SK-N-SH (cell line): ENCODE data around the gene GDPD3. TPM values are rescaled to one million over a fixed set of nuclear protein-coding genes. Genes with fewer than 3 reads are reported as not detected.

Experiments
- CTCF ChIA-PET: fragments of 300-600, 350-600 bp; formaldehyde crosslinking; extraction: SDS; loops from one replicate; lab custom pipeline; 2021; lab: Yijun Ruan, JAX
- POLR2A ChIA-PET: fragments of 350-600 bp; sonication (Branson Sonifier 250); formaldehyde crosslinking; extraction: SDS; loops from one replicate; lab custom pipeline; 2020; ENCODE audit warnings: antibody characterized with exemption, inconsistent platforms; lab: Yijun Ruan, JAX
- DNase-seq: peaks from one replicate; pipeline ENCODE4 v3.0.0; 2012
- H2AFZ ChIP-seq: fragments of 200-600 bp; sonication (generic); 2 replicates; pipeline ENCODE4 v1.8.1; 2016; ENCODE audit warnings: antibody characterized with exemption, mild to moderate bottlenecking, low read depth
- H3F3A ChIP-seq: fragments of 200-600 bp; sonication (generic); replicated peaks from 2 replicates; pipeline ENCODE3; 2016; ENCODE audit warnings: antibody characterized with exemption, mild to moderate bottlenecking; ENCODE audit not compliant: insufficient read depth
- H3K27ac ChIP-seq, 2 experiments: fragments of 200-500 bp in 1 of 2; fragments of 200-600 bp in 1 of 2; sonication (Bioruptor generic) in 1 of 2; sonication (generic), shearing (Covaris generic) in 1 of 2; 2 replicates each; pipeline versions ENCODE4 v1.5.1 to v1.6.1; 2014 to 2016; ENCODE audit warnings: low read depth in 2 of 2, inconsistent platforms in 1 of 2, low read length in 1 of 2, mild to moderate bottlenecking in 1 of 2, mixed read lengths in 1 of 2
- H3K27me3 ChIP-seq: fragments of 200-600 bp; sonication (generic), shearing (Covaris generic); 2 replicates; pipeline ENCODE4 v1.6.1; 2016; ENCODE audit warnings: mixed run types; ENCODE audit not compliant: insufficient read depth
- H3K36me3 ChIP-seq, 2 experiments: fragments of 200-500 bp in 1 of 2; fragments of 200-600 bp in 1 of 2; sonication (Bioruptor generic) in 1 of 2; sonication (generic) in 1 of 2; replicated peaks in 1 of 2; 2 replicates each; pipeline versions ENCODE3 to v1.5.1; 2014 to 2016; ENCODE audit warnings: low read length in 1 of 2, mild to moderate bottlenecking in 1 of 2; ENCODE audit not compliant: insufficient read depth in 2 of 2, control insufficient read depth in 1 of 2
- H3K4me1 ChIP-seq, 2 experiments: fragments of 200-500 bp in 1 of 2; fragments of 200-600 bp in 1 of 2; sonication (Bioruptor generic) in 1 of 2; sonication (generic), shearing (Covaris generic) in 1 of 2; 2 replicates each; pipeline versions ENCODE4 v1.5.1 to v1.6.1; 2014 to 2016; ENCODE audit warnings: low read depth in 1 of 2, low read length in 1 of 2, mixed run types in 1 of 2; ENCODE audit not compliant: insufficient read depth in 2 of 2, control insufficient read depth in 1 of 2
- H3K4me2 ChIP-seq: fragments of 200-600 bp; sonication (generic), shearing (Covaris generic); 2 replicates; pipeline ENCODE4 v1.6.1; 2017; ENCODE audit warnings: mixed run types
- H3K4me3 ChIP-seq, 2 experiments: fragments of 200-500 bp in 1 of 2; fragments of 200-600 bp in 1 of 2; sonication (Bioruptor generic) in 1 of 2; sonication (generic), shearing (Covaris generic) in 1 of 2; 2 replicates each; pipeline versions ENCODE4 v1.5.1 to v1.8.1; 2014 to 2016; ENCODE audit warnings: low read depth in 2 of 2, inconsistent platforms in 1 of 2, low read length in 1 of 2, mild to moderate bottlenecking in 1 of 2, mixed read lengths in 1 of 2, moderate library complexity in 1 of 2
- H3K79me2 ChIP-seq: fragments of 200-600 bp; sonication (generic); 2 replicates; pipeline ENCODE4 v1.8.1; 2017; ENCODE audit warnings: mild to moderate bottlenecking; ENCODE audit not compliant: insufficient read depth
- H3K9ac ChIP-seq: fragments of 200-600 bp; sonication (generic); 2 replicates; pipeline ENCODE4 v1.6.1; 2017; ENCODE audit warnings: mixed run types
- H3K9me2 ChIP-seq: fragments of 200-600 bp; sonication (generic); 2 replicates; pipeline ENCODE4 v1.6.1; 2017; ENCODE audit warnings: mixed run types
- H3K9me3 ChIP-seq: fragments of 200-600 bp; sonication (generic); 2 replicates; pipeline ENCODE4 v1.6.1; 2017; ENCODE audit warnings: mixed run types, mild to moderate bottlenecking, moderate library complexity
- H4K20me1 ChIP-seq: fragments of 200-600 bp; sonication (generic); 2 replicates; pipeline ENCODE4 v1.6.1; 2017; ENCODE audit warnings: mild to moderate bottlenecking, mixed run types; ENCODE audit not compliant: insufficient read depth
- CTCF ChIP-seq: fragments of 200-600 bp; sonication (generic); IDR thresholded peaks from 2 replicates; pipeline ENCODE4 v1.6.1; 2017; ENCODE audit warnings: antibody characterized with exemption, mild to moderate bottlenecking, moderate library complexity
- ELF1 ChIP-seq: IDR thresholded peaks from 2 replicates; pipeline ENCODE4 v1.4.0; 2012
- EP300 ChIP-seq, 2 experiments: IDR thresholded peaks; 2 replicates each; pipeline versions ENCODE4 v1.4.0 to v1.6.1; 2012; ENCODE audit warnings: borderline replicate concordance in 1 of 2, low read depth in 1 of 2, low read length in 1 of 2
- EZH2phosphoT487 ChIP-seq: fragments of 200-600 bp; sonication (generic); IDR thresholded peaks from 2 replicates; pipeline ENCODE4 v1.6.1; 2017; ENCODE audit warnings: low read depth, mixed run types, mild to moderate bottlenecking, antibody characterized with exemption, moderate library complexity, borderline replicate concordance
- FOSL2 ChIP-seq: IDR thresholded peaks from 2 replicates; pipeline ENCODE4 v1.4.0; 2012; ENCODE audit warnings: low read depth, mild to moderate bottlenecking, moderate library complexity, borderline replicate concordance
- GATA2 ChIP-seq: sonication (generic); formaldehyde crosslinking; IDR thresholded peaks from 2 replicates; pipeline ENCODE4 v1.5.0; 2020; ENCODE audit warnings: mild to moderate bottlenecking, missing genetic modification reagents
- MEF2A ChIP-seq: IDR thresholded peaks from 2 replicates; pipeline ENCODE4 v1.4.0; 2012; ENCODE audit warnings: low read depth, borderline replicate concordance
- NRF1 ChIP-seq: IDR thresholded peaks from 2 replicates; pipeline ENCODE4 v1.6.1; 2012; ENCODE audit warnings: low read depth, mild to moderate bottlenecking, low read length
- PBX3 ChIP-seq: IDR thresholded peaks from 2 replicates; pipeline ENCODE4; 2012
- RAD21 ChIP-seq: IDR thresholded peaks from 2 replicates; pipeline ENCODE4 v1.6.1; 2012; ENCODE audit warnings: mild to moderate bottlenecking, low read length
- SIN3A ChIP-seq: IDR thresholded peaks from 2 replicates; pipeline ENCODE4 v1.6.1; 2012; ENCODE audit warnings: low read depth, mild to moderate bottlenecking, low read length, moderate library complexity, borderline replicate concordance
- TCF12 ChIP-seq: IDR thresholded peaks from 2 replicates; pipeline ENCODE4 v1.4.0; 2012
- TEAD4 ChIP-seq: IDR thresholded peaks from 2 replicates; pipeline ENCODE4 v1.4.0; 2012; ENCODE audit warnings: mild to moderate bottlenecking, borderline replicate concordance; ENCODE audit not compliant: insufficient read depth
- USF2 ChIP-seq: fragments of 150-350 bp; IDR thresholded peaks from 2 replicates; pipeline ENCODE4 v1.6.1; 2017; ENCODE audit warnings: antibody characterized with exemption, low read length, low read depth, borderline replicate concordance
- WGBS: methylation state at CpG from one replicate; pipeline ENCODE4 v1.1.6; 2017; ENCODE audit warnings: low lambda C conversion rate; 5-methylcytosine and 5-hydroxymethylcytosine counted together
- polyA plus RNA-seq, 3 experiments: library from polyadenylated mRNA; depleted of rRNA; stranded (reverse); fragments of >200 nt; gene quantifications; 2 replicates each; pipeline ENCODE4 v1.2.3, GENCODE V29; 2012
- TF ChIP-seq, protein P1 (sequence below): IDR thresholded peaks from 2 replicates; pipeline ENCODE4 v1.6.1; 2012; ENCODE audit warnings: mild to moderate bottlenecking, low read depth, low read length, moderate library complexity
- TF ChIP-seq, protein P2 (sequence below): IDR thresholded peaks from 2 replicates; pipeline ENCODE4 v1.4.0; 2012; ENCODE audit warnings: low read depth, borderline replicate concordance
- TF ChIP-seq, protein P3 (sequence below): IDR thresholded peaks from 2 replicates; pipeline ENCODE4 v1.4.0; 2012; ENCODE audit warnings: low read depth, borderline replicate concordance

Gene GDPD3
- polyA plus RNA-seq, 1 of the 3 experiments (the other 2 are of a cell fraction): 2.3 TPM

DNA sequence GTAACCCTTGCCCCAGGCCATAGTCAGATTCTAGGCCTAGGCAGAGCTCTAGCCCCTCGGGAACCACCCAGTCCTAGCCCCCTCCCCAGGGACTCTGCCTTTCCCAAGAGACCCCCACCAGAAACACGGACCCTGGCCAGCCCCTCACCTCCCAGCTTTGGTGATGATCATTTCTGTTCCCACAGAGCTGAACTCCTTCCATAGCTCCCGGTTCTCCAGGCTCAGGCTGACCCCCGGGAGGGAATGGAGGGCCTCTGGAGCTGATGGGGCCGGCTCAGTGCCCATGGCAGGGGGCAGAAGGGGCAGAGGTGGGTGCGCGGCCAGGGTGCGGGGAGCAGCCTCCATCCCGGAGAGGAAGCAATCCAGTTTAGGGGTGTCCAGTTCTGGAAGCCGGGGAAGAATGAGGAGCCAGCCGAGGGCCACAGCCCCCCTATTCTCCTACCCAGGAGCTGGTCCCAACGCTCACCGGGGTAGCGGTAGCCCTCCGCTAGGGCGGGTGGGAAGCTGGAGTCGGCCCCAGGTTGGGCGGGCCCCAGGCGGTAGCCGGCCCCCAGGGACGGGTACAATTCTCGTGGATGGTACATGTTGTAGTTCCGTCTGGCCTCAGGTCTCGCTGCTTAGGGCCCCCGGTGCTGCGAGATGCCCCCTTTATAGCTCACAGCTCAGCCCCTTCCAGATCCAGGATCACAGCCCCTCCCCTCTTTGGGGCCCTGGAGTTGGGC lies 22.6 kb downstream of the GDPD3 start:
- no peak overlapping the region; a peak in 1 of 4 replicates for H3K27ac ChIP-seq
- WGBS: 91% methylated on average over 12 of the region's 26 CpGs
- TF ChIP-seq ELF1: no peak
- no peak for TF ChIP-seq GATA2 (CRISPR knock-in tag)
- TF ChIP-seq EZH2phosphoT487: no peak
- no peak for TF ChIP-seq USF2
- no peak for TF ChIP-seq CTCF
- no peak for TF ChIP-seq FOSL2
- no peak for TF ChIP-seq EP300 (IDR thresholded peaks at IDR 0.05; ENCODE audit: borderline replicate concordance in 1 of 2, low read depth in 1 of 2, low read length in 1 of 2)
- TF ChIP-seq MEF2A: no peak
- TF ChIP-seq SIN3A: no peak
- TF ChIP-seq PBX3: no peak
- TF ChIP-seq TEAD4: no peak
- no peak for TF ChIP-seq RAD21
- TF ChIP-seq, protein P1, sequence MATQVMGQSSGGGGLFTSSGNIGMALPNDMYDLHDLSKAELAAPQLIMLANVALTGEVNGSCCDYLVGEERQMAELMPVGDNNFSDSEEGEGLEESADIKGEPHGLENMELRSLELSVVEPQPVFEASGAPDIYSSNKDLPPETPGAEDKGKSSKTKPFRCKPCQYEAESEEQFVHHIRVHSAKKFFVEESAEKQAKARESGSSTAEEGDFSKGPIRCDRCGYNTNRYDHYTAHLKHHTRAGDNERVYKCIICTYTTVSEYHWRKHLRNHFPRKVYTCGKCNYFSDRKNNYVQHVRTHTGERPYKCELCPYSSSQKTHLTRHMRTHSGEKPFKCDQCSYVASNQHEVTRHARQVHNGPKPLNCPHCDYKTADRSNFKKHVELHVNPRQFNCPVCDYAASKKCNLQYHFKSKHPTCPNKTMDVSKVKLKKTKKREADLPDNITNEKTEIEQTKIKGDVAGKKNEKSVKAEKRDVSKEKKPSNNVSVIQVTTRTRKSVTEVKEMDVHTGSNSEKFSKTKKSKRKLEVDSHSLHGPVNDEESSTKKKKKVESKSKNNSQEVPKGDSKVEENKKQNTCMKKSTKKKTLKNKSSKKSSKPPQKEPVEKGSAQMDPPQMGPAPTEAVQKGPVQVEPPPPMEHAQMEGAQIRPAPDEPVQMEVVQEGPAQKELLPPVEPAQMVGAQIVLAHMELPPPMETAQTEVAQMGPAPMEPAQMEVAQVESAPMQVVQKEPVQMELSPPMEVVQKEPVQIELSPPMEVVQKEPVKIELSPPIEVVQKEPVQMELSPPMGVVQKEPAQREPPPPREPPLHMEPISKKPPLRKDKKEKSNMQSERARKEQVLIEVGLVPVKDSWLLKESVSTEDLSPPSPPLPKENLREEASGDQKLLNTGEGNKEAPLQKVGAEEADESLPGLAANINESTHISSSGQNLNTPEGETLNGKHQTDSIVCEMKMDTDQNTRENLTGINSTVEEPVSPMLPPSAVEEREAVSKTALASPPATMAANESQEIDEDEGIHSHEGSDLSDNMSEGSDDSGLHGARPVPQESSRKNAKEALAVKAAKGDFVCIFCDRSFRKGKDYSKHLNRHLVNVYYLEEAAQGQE: no peak
- TF ChIP-seq NRF1: no peak
- TF ChIP-seq, protein P2, sequence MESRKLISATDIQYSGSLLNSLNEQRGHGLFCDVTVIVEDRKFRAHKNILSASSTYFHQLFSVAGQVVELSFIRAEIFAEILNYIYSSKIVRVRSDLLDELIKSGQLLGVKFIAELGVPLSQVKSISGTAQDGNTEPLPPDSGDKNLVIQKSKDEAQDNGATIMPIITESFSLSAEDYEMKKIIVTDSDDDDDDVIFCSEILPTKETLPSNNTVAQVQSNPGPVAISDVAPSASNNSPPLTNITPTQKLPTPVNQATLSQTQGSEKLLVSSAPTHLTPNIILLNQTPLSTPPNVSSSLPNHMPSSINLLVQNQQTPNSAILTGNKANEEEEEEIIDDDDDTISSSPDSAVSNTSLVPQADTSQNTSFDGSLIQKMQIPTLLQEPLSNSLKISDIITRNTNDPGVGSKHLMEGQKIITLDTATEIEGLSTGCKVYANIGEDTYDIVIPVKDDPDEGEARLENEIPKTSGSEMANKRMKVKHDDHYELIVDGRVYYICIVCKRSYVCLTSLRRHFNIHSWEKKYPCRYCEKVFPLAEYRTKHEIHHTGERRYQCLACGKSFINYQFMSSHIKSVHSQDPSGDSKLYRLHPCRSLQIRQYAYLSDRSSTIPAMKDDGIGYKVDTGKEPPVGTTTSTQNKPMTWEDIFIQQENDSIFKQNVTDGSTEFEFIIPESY: no peak
- TF ChIP-seq TCF12: no peak
- TF ChIP-seq, protein P3, sequence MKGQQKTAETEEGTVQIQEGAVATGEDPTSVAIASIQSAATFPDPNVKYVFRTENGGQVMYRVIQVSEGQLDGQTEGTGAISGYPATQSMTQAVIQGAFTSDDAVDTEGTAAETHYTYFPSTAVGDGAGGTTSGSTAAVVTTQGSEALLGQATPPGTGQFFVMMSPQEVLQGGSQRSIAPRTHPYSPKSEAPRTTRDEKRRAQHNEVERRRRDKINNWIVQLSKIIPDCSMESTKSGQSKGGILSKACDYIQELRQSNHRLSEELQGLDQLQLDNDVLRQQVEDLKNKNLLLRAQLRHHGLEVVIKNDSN: no peak
- peaks cover 5 to 30% of the 10 kb centered on the region in 2 experiments; a peak in 2 of 4 replicates for H3K4me1 ChIP-seq
- H3K9me2 ChIP-seq: no peaks in the 10 kb centered on the region
- DNase-seq: no peak
- CTCF ChIA-PET: interaction anchor here (1.0 to 5.5 kb wide), 18 partner anchors 9 to 327 kb away, joined by 3 to 68 read pairs (median 9); partner anchors contain the start of genes ALDOA, GDPD3, MAPK3 and PPP4C
- H3K9ac ChIP-seq: no peak overlapping the region
- H4K20me1 ChIP-seq: no peaks in the 10 kb centered on the region
- peaks cover 31% of the 10 kb centered on the region for H3F3A ChIP-seq
- H3K27me3 ChIP-seq: no peaks in the 10 kb centered on the region
- H3K36me3 ChIP-seq: peaks cover 0 to under 1% of the 10 kb centered on the region in 2 experiments
- no peak overlapping the region for H2AFZ ChIP-seq
- H3K9me3 ChIP-seq: no peaks in the 10 kb centered on the region
- H3K4me2 ChIP-seq: peak overlapping the region; percentile 92; the same call in 1 of the 2 replicates
- POLR2A ChIA-PET: interaction anchor here (1.0 to 6.9 kb wide), 2 partner anchors 11 to 26 kb away, joined by 3 to 57 read pairs; partner anchors contain the start of gene ALDOA
- H3K79me2 ChIP-seq: peaks cover 4% of the 10 kb centered on the region; the same call in 1 of the 2 replicates
- H3K4me3 ChIP-seq: no peak overlapping the region
